HepG2 (cell line): ENCODE results near the gene ARHGEF39. TPM values are rescaled to one million over a fixed set of nuclear protein-coding genes. Genes with fewer than 3 reads are reported as not detected.

Experiments
- ARID2 ChIP-seq: sonication (generic); formaldehyde crosslinking; IDR thresholded peaks from 2 replicates; pipeline ENCODE4 v1.8.1; 2022; ENCODE audit warnings: mild to moderate bottlenecking, missing genetic modification reagents, borderline replicate concordance
- DR1 ChIP-seq: sonication (generic); formaldehyde crosslinking; IDR thresholded peaks from 2 replicates; pipeline ENCODE4 v1.8.0; 2021; ENCODE audit warnings: mild to moderate bottlenecking, missing genetic modification reagents, inconsistent platforms
- IKZF1 ChIP-seq: fragments of 450-650 bp; IDR thresholded peaks from 2 replicates; pipeline ENCODE4 v1.7.1; 2016
- KDM6A ChIP-seq: IDR thresholded peaks from 2 replicates; pipeline ENCODE4 v1.6.1; 2016; ENCODE audit warnings: low read depth
- KLF12 ChIP-seq: sonication (generic); formaldehyde crosslinking; IDR thresholded peaks from 2 replicates; pipeline ENCODE4 v1.4.0; 2020; ENCODE audit warnings: missing genetic modification reagents, borderline replicate concordance
- MBNL3 ChIP-seq: fragments of 250-450 bp; sonication (Bioruptor Pico); conservative IDR thresholded peaks from 2 replicates; pipeline ENCODE4 v1.8.0; 2022; ENCODE audit warnings: mild to moderate bottlenecking, inconsistent platforms
- RBFOX2 ChIP-seq: fragments of 200-400 bp; formaldehyde crosslinking; IDR thresholded peaks from 2 replicates; pipeline ENCODE4 v1.6.1; 2017; ENCODE audit warnings: low read depth, mild to moderate bottlenecking, low read length
- SAP130 ChIP-seq: IDR thresholded peaks from 2 replicates; pipeline ENCODE4 v1.6.1; 2016; ENCODE audit warnings: low read depth
- ZFP41 ChIP-seq: sonication (generic); formaldehyde crosslinking; IDR thresholded peaks from 2 replicates; pipeline ENCODE4 v1.4.0; 2020; ENCODE audit warnings: mild to moderate bottlenecking, missing genetic modification reagents, borderline replicate concordance
- ZKSCAN8 ChIP-seq: IDR thresholded peaks from 2 replicates; pipeline ENCODE4 v1.6.1; 2016; ENCODE audit warnings: borderline replicate concordance, missing genetic modification reagents, missing compliant biosample characterization
- ZNF329 ChIP-seq: sonication (generic); formaldehyde crosslinking; IDR thresholded peaks from 2 replicates; pipeline ENCODE4 v1.9.0; 2021; ENCODE audit warnings: low read depth, mild to moderate bottlenecking, missing genetic modification reagents
- ZNF331 ChIP-seq: sonication (generic); formaldehyde crosslinking; IDR thresholded peaks from 2 replicates; pipeline ENCODE4 v1.4.0; 2020; ENCODE audit warnings: missing genetic modification reagents
- ZNF563 ChIP-seq: sonication (generic); formaldehyde crosslinking; IDR thresholded peaks from 2 replicates; pipeline ENCODE4 v1.8.0; 2022; ENCODE audit warnings: mild to moderate bottlenecking, moderate library complexity, missing genetic modification reagents
- ZNF678 ChIP-seq: sonication (generic); formaldehyde crosslinking; IDR thresholded peaks from 2 replicates; pipeline ENCODE4 v1.4.0; 2020; ENCODE audit warnings: mild to moderate bottlenecking, missing genetic modification reagents
- ZNF747 ChIP-seq: sonication (generic); formaldehyde crosslinking; IDR thresholded peaks from 2 replicates; pipeline ENCODE4 v1.8.1; 2023; ENCODE audit warnings: missing genetic modification reagents, mild to moderate bottlenecking, borderline replicate concordance
- polyA plus RNA-seq, 8 experiments: library from polyadenylated mRNA; depleted of rRNA in 3 of 8; stranded (reverse) in 7 of 8; unstranded in 1 of 8; fragments of >200 nt; fragmentation: Illumina TruSeq in 4 of 8; extraction: Trizol in 4 of 8; gene quantifications; 2 replicates each; pipeline versions ENCODE4 v1.2.1 to v1.2.3, GENCODE V29; 2011 to 2016; ENCODE audit warnings: low read depth in 4 of 8, missing spikeins in 1 of 8, mixed read lengths in 1 of 8; ENCODE audit not compliant: insufficient read depth in 1 of 8
- total RNA-seq, 5 experiments: library from RNA; depleted of rRNA; stranded (reverse); fragments of >200 nt; fragmentation: Illumina TruSeq; extraction: Trizol; gene quantifications; 2 replicates each; pipeline ENCODE4 v1.2.3, GENCODE V29; 2016; ENCODE audit warnings: low read depth in 1 of 5
- TF ChIP-seq, protein P1 (sequence below): sonication (generic); formaldehyde crosslinking; IDR thresholded peaks from 2 replicates; pipeline ENCODE4 v1.4.0; 2020; ENCODE audit warnings: mild to moderate bottlenecking, missing genetic modification reagents
- TF ChIP-seq, protein P2 (sequence below): sonication (generic); formaldehyde crosslinking; conservative IDR thresholded peaks from 2 replicates; pipeline ENCODE4 v1.5.0; 2020; ENCODE audit warnings: missing genetic modification reagents
- TF ChIP-seq, protein P3 (sequence below): sonication (generic); formaldehyde crosslinking; IDR thresholded peaks from 2 replicates; pipeline ENCODE4 v1.4.0; 2020; ENCODE audit warnings: missing genetic modification reagents
- TF ChIP-seq, protein P4 (sequence below): sonication (generic); formaldehyde crosslinking; IDR thresholded peaks from 2 replicates; pipeline ENCODE4 v1.5.0; 2020; ENCODE audit warnings: missing genetic modification reagents
- TF ChIP-seq, protein P5 (sequence below): sonication (generic); formaldehyde crosslinking; IDR thresholded peaks from 2 replicates; pipeline ENCODE4; 2020; ENCODE audit warnings: missing genetic modification reagents, mild to moderate bottlenecking, borderline replicate concordance
- TF ChIP-seq, protein P6 (sequence below): sonication (generic); formaldehyde crosslinking; IDR thresholded peaks from 2 replicates; pipeline ENCODE4 v1.8.0; 2022; ENCODE audit warnings: mild to moderate bottlenecking, missing genetic modification reagents, moderate library complexity

Gene ARHGEF39
- total and polyA plus RNA-seq, 2 of the 13 experiments (the other 11 are each of a cell fraction or from before 2014, with no cell fraction given), result 11.2 to 12.3 TPM

DNA sequence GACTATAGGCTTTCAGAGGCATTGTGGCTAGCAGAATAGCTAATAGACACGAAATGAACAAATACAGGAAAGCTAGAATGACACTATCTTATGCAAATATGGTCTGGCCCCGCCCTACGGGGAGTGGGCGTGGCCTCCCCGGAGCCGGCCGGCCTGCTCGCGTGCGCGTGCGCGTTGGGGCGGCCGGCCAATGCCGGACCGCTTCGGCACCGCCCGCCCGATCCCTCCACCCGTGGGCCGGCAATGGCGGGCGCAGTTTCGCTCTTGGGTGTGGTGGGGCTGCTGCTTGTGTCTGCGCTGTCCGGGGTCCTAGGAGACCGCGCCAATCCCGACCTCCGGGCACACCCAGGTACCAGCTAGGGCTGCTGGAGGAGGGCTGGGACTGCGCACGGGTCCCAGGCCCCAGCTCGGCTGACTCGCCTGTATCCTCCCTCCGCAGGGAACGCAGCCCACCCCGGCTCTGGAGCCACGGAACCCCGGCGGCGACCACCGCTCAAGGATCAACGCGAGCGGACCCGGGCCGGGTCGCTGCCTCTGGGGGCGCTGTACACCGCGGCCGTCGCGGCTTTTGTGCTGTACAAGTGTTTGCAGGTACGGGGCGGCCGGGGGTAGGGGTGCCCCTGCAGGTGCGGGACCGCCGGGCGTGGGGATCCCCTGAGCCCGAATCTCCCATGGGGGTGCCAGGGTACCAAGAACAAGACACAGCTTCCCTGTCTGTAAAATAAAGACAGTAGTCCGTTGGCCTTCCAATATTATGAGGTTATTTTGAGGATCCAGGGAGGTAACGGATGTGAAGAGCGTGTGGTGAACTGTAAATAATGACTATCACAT is 6.6 kb downstream of the ARHGEF39 start, which contains the start of gene CCDC107 (continued):
- TF ChIP-seq DR1 (CRISPR knock-in tag) (peak; percentile 43; the same call in 1 of the 2 replicates), SAP130 (CRISPR knock-in tag) (peak; percentile 60), ZNF678 (CRISPR knock-in tag) (0 out of 2 replicates have a peak, but pooled peaks have one; percentile 74), ARID2 (CRISPR knock-in tag) (no peak), ZNF329 (no peak), KDM6A (CRISPR knock-in tag) (no peak), ZNF331 (CRISPR knock-in tag) (peak; percentile 11; the same call in 1 of the 2 replicates), ZNF747 (CRISPR knock-in tag) (no peak), IKZF1 (no peak), ZFP41 (CRISPR knock-in tag) (no peak), KLF12 (CRISPR knock-in tag) (peak; percentile 34; the same call in 1 of the 2 replicates), RBFOX2 (peak; percentile 97), MBNL3 (CRISPR knock-in tag) (no peak), ZNF563 (CRISPR knock-in tag) (no peak), ZKSCAN8 (CRISPR knock-in tag) (peak; percentile 62; the same call in 1 of the 2 replicates)
- TF ChIP-seq, protein P1, sequence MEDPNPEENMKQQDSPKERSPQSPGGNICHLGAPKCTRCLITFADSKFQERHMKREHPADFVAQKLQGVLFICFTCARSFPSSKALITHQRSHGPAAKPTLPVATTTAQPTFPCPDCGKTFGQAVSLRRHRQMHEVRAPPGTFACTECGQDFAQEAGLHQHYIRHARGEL, result peak; percentile 41; the same call in 1 of the 2 replicates
- TF ChIP-seq, protein P2, sequence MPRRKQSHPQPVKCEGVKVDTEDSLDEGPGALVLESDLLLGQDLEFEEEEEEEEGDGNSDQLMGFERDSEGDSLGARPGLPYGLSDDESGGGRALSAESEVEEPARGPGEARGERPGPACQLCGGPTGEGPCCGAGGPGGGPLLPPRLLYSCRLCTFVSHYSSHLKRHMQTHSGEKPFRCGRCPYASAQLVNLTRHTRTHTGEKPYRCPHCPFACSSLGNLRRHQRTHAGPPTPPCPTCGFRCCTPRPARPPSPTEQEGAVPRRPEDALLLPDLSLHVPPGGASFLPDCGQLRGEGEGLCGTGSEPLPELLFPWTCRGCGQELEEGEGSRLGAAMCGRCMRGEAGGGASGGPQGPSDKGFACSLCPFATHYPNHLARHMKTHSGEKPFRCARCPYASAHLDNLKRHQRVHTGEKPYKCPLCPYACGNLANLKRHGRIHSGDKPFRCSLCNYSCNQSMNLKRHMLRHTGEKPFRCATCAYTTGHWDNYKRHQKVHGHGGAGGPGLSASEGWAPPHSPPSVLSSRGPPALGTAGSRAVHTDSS (CRISPR knock-in tag), result no peak
- TF ChIP-seq, protein P3, sequence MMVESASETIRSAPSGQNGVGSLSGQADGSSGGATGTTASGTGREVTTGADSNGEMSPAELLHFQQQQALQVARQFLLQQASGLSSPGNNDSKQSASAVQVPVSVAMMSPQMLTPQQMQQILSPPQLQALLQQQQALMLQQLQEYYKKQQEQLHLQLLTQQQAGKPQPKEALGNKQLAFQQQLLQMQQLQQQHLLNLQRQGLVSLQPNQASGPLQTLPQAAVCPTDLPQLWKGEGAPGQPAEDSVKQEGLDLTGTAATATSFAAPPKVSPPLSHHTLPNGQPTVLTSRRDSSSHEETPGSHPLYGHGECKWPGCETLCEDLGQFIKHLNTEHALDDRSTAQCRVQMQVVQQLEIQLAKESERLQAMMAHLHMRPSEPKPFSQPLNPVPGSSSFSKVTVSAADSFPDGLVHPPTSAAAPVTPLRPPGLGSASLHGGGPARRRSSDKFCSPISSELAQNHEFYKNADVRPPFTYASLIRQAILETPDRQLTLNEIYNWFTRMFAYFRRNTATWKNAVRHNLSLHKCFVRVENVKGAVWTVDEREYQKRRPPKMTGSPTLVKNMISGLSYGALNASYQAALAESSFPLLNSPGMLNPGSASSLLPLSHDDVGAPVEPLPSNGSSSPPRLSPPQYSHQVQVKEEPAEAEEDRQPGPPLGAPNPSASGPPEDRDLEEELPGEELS, result peak; percentile 36; the same call in 1 of the 2 replicates
- TF ChIP-seq, protein P4, sequence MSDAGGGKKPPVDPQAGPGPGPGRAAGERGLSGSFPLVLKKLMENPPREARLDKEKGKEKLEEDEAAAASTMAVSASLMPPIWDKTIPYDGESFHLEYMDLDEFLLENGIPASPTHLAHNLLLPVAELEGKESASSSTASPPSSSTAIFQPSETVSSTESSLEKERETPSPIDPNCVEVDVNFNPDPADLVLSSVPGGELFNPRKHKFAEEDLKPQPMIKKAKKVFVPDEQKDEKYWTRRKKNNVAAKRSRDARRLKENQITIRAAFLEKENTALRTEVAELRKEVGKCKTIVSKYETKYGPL, result no peak
- TF ChIP-seq, protein P5, sequence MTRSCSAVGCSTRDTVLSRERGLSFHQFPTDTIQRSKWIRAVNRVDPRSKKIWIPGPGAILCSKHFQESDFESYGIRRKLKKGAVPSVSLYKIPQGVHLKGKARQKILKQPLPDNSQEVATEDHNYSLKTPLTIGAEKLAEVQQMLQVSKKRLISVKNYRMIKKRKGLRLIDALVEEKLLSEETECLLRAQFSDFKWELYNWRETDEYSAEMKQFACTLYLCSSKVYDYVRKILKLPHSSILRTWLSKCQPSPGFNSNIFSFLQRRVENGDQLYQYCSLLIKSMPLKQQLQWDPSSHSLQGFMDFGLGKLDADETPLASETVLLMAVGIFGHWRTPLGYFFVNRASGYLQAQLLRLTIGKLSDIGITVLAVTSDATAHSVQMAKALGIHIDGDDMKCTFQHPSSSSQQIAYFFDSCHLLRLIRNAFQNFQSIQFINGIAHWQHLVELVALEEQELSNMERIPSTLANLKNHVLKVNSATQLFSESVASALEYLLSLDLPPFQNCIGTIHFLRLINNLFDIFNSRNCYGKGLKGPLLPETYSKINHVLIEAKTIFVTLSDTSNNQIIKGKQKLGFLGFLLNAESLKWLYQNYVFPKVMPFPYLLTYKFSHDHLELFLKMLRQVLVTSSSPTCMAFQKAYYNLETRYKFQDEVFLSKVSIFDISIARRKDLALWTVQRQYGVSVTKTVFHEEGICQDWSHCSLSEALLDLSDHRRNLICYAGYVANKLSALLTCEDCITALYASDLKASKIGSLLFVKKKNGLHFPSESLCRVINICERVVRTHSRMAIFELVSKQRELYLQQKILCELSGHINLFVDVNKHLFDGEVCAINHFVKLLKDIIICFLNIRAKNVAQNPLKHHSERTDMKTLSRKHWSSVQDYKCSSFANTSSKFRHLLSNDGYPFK, result no peak; the same call in 1 of the 2 replicates
- TF ChIP-seq, protein P6, sequence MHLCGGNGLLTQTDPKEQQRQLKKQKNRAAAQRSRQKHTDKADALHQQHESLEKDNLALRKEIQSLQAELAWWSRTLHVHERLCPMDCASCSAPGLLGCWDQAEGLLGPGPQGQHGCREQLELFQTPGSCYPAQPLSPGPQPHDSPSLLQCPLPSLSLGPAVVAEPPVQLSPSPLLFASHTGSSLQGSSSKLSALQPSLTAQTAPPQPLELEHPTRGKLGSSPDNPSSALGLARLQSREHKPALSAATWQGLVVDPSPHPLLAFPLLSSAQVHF (CRISPR knock-in tag), result no peak
